Upper lobe of left lung (tissue), 6 donors: Measurements from ENCODE around the gene ARHGEF26. TPM values are rescaled to one million over a fixed set of nuclear protein-coding genes. Genes with fewer than 3 reads are reported as not detected.

Experiments
- ATAC-seq, 2 donors: fragments of 200-7000 bp; cut with Tn5 transposase; one replicate each; pipeline ENCODE4 v1.9.1; 2022; ENCODE audit warnings: mild to moderate bottlenecking in 2 of 2, moderate library complexity in 2 of 2; ENCODE audit not compliant: low FRiP score in 2 of 2
- DNase-seq, 2 donors: peaks; one replicate each; pipeline ENCODE4 v3.0.0-alpha.2; 2019 to 2020
- H3K27ac ChIP-seq, 4 donors: fragments of 200-600 bp; sonication (generic); one replicate each; pipeline ENCODE4 v1.5.1; 2016 to 2019
- H3K27me3 ChIP-seq, 4 donors: fragments of 200-600 bp; sonication (generic); one replicate each; pipeline ENCODE4 v1.5.1; 2017 to 2019
- H3K36me3 ChIP-seq, 4 donors: fragments of 200-600 bp; sonication (generic); one replicate each; pipeline ENCODE4 v1.5.1; 2016 to 2019
- H3K4me1 ChIP-seq, 4 donors: fragments of 200-600 bp; sonication (generic); one replicate each; pipeline ENCODE4 v1.5.1; 2018 to 2019
- H3K4me3 ChIP-seq, 4 donors: fragments of 200-600 bp; sonication (generic); one replicate each; pipeline ENCODE4 v1.5.1; 2017 to 2019; ENCODE audit warnings: mild to moderate bottlenecking in 2 of 4, moderate library complexity in 1 of 4
- H3K9me3 ChIP-seq, 4 donors: fragments of 200-600 bp; sonication (generic); one replicate each; pipeline ENCODE4 v1.5.1; 2018 to 2019
- CTCF ChIP-seq, 6 experiments: fragments of 450-650 bp in 4 of 6; fragments of 200-600 bp in 2 of 6; sonication (generic) in 2 of 6; IDR thresholded peaks; one replicate each; pipeline ENCODE4 v1.5.1; 2016 to 2019; ENCODE audit warnings: antibody characterized with exemption in 6 of 6
- EP300 ChIP-seq, 4 donors: sonication (generic); formaldehyde crosslinking; IDR thresholded peaks; one replicate each; pipeline ENCODE4 v1.5.1; 2017; ENCODE audit warnings: antibody characterized with exemption in 4 of 4, control low read depth in 2 of 4
- POLR2A ChIP-seq, 4 donors: fragments of 450-650 bp; IDR thresholded peaks; one replicate each; pipeline ENCODE4 v1.5.1; 2016 to 2017; ENCODE audit warnings: antibody characterized with exemption in 4 of 4, mild to moderate bottlenecking in 2 of 4
- POLR2AphosphoS5 ChIP-seq, 2 donors: sonication (generic); formaldehyde crosslinking; IDR thresholded peaks; one replicate each; pipeline ENCODE4 v1.5.1; 2017; ENCODE audit warnings: antibody characterized with exemption in 2 of 2
- WGBS, 2 donors: methylation state at CpG; one replicate each; pipeline ENCODE4 v1.1.5; 2017 to 2018; 5-methylcytosine and 5-hydroxymethylcytosine counted together
- total RNA-seq, 6 donors: library from RNA; depleted of rRNA in 4 of 6; stranded (reverse); fragments of >200 nt in 4 of 6; gene quantifications; one replicate each; pipeline versions ENCODE4 v1.1.0 to v1.2.1, GENCODE V29; 2016 to 2021
- donor health status: DM: no; HTN: no; CAD: no; lungs with moderate emphysema.
- donor health status: DM: no; HTN: yes; CAD: no; lungs with severe emphysema.

Gene ARHGEF26
- total RNA-seq, 6 donors from 2014 or later, result 49.3 to 110 (median 90.9) TPM

DNA sequence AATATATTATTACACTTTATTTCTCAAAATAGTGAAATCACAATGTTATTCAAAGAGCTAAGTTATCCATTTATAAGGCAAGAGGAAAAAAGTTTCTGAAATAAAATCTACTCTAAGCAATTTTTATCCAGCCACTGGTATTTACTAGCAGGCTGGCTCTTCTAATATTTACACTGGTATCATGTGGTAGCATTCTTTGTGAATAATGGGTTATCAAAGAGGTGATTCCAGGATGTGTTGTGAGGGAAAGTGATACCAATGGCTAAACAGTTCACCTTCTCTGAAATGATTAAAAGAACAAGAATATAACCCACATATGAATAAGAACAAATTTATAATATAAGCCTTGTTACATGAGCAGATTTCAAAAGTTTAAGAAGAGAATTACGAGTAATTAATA is 159.0 kb downstream of the ARHGEF26 start:
- WGBS, 2 donors, result 92 to 100% methylated on average over 1 of the region's 1 CpG
- ATAC-seq, result no peak
- Histone ChIP-seq H3K4me3 (no peak overlapping the region), H3K9me3 (no peaks in the 10 kb centered on the region), H3K27ac (no peak overlapping the region), H3K4me1 (peaks cover 0 to 2% (median 0%) of the 10 kb centered on the region in 4 donors), H3K27me3 (no peaks in the 10 kb centered on the region), H3K36me3 (peaks cover 11 to 87% (median 25%) of the 10 kb centered on the region in 4 donors)
- TF ChIP-seq CTCF (IDR thresholded peaks at IDR 0.05) (no peak), POLR2AphosphoS5 (IDR thresholded peaks at IDR 0.05) (no peak), POLR2A (IDR thresholded peaks at IDR 0.05) (no peak), EP300 (IDR thresholded peaks at IDR 0.05) (no peak)
- no peak for DNase-seq

- Histone ChIP-seq H3K36me3 (peaks cover 11 to 92% (median 41%) of the 10 kb centered on the region in 4 donors), H3K4me1 (no peaks in the 10 kb centered on the region), H3K27ac (no peak overlapping the region), H3K27me3 (no peaks in the 10 kb centered on the region), H3K4me3 (no peak overlapping the region), H3K9me3 (no peaks in the 10 kb centered on the region)
- TF ChIP-seq POLR2AphosphoS5 (IDR thresholded peaks at IDR 0.05) (no peak), POLR2A (IDR thresholded peaks at IDR 0.05) (no peak), CTCF (IDR thresholded peaks at IDR 0.05) (no peak), EP300 (IDR thresholded peaks at IDR 0.05) (no peak)
- 76 to 83% methylated on average over 2 of the region's 2 CpGs for WGBS, 2 donors
- DNase-seq, result no peak
- no peak for ATAC-seq
Measured at GRCh38 chr3:154285221-154285620, 164.0 kb downstream of the ARHGEF26 start.

GRCh38 chr3:154290187-154290586 is 169.0 kb downstream of the ARHGEF26 start:
- H3K27me3 ChIP-seq, result no peaks in the 10 kb centered on the region
- H3K36me3 ChIP-seq, result peaks cover 18 to 91% (median 46%) of the 10 kb centered on the region in 4 donors
- 94 to 99% methylated on average over 5 of the region's 5 CpGs for WGBS, 2 donors
- DNase-seq, result no peak
- H3K9me3 ChIP-seq, result no peaks in the 10 kb centered on the region
- H3K4me1 ChIP-seq, result no peaks in the 10 kb centered on the region
- H3K4me3 ChIP-seq, result no peak overlapping the region
- no peak for TF ChIP-seq POLR2A (IDR thresholded peaks at IDR 0.05)
- TF ChIP-seq EP300 (IDR thresholded peaks at IDR 0.05), result no peak
- no peak for TF ChIP-seq POLR2AphosphoS5 (IDR thresholded peaks at IDR 0.05)
- no peak for TF ChIP-seq CTCF (IDR thresholded peaks at IDR 0.05)
- H3K27ac ChIP-seq, result no peak overlapping the region
- no peak for ATAC-seq

GRCh38 chr3:154294016-154294415 is 172.8 kb downstream of the ARHGEF26 start:
- TF ChIP-seq POLR2A (IDR thresholded peaks at IDR 0.05) (no peak), CTCF (IDR thresholded peaks at IDR 0.05) (no peak), EP300 (IDR thresholded peaks at IDR 0.05) (no peak), POLR2AphosphoS5 (IDR thresholded peaks at IDR 0.05) (no peak)
- Histone ChIP-seq H3K9me3 (no peaks in the 10 kb centered on the region), H3K36me3 (peaks cover 19 to 94% (median 41%) of the 10 kb centered on the region in 4 donors), H3K27ac (no peak overlapping the region), H3K4me3 (no peak overlapping the region), H3K4me1 (no peaks in the 10 kb centered on the region), H3K27me3 (no peaks in the 10 kb centered on the region)
- DNase-seq (no peak), ATAC-seq (no peak)
- 89 to 100% methylated on average over 2 of the region's 2 CpGs for WGBS, 2 donors

- Histone ChIP-seq H3K4me3 (no peak overlapping the region), H3K36me3 (peaks cover 21 to 93% (median 57%) of the 10 kb centered on the region in 4 donors)
Measured at GRCh38 chr3:154301561-154301960, 180.4 kb downstream of the ARHGEF26 start.

More at GRCh38 chr3:154301561-154301960, 180.4 kb downstream of the ARHGEF26 start:
- no peak for DNase-seq
- no peak for ATAC-seq
- Histone ChIP-seq H3K27ac (no peak overlapping the region), H3K9me3 (no peaks in the 10 kb centered on the region), H3K27me3 (no peaks in the 10 kb centered on the region), H3K4me1 (no peaks in the 10 kb centered on the region)
- no peak for TF ChIP-seq POLR2AphosphoS5 (IDR thresholded peaks at IDR 0.05)
- TF ChIP-seq EP300 (IDR thresholded peaks at IDR 0.05), result no peak
- no peak for TF ChIP-seq POLR2A (IDR thresholded peaks at IDR 0.05)
- TF ChIP-seq CTCF (IDR thresholded peaks at IDR 0.05), result no peak
- WGBS, 2 donors, result 90 to 95% methylated on average over 3 of the region's 3 CpGs
